Measurements from ENCODE around the gene RABGAP1. TPM values are rescaled to one million over a fixed set of nuclear protein-coding genes. Genes with fewer than 3 reads are reported as not detected.

Gene RABGAP1
- total RNA-seq, 1 experiment from 2014 or later = 64.0 TPM

DNA sequence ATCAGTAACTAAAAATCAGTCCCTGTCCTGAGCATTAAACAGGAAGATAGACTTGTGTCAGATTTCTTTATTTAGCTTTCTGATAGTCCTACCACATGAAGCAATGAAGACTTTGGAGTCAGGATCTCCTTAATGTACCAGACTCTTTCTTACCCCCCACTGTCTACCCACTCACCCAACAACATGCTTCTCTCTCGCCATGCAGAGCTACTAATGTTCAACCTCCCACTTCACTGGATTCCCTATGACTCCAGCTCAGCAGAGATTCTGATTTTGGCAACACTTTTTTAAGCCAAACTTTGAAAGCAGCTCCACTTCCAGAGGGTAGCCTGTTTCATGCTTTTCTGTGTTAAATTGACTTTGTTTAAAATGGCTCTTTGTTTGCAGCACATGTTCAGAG lies 143.4 kb downstream of the RABGAP1 start:
- POLR2A ChIA-PET (ENCODE audit: low non-redundant PET) = no interaction called here
- Histone ChIP-seq H3K36me3 (ENCODE audit: insufficient read depth, low read length, poor library complexity, severe bottlenecking) (peaks cover 31% of the 10 kb centered on the region), H3K4me3 (ENCODE audit: low read depth, low read length, poor library complexity, severe bottlenecking) (no peak overlapping the region), H3K27me3 (replicated peaks; ENCODE audit: insufficient read depth, low read depth, low read length, poor library complexity) (no peaks in the 10 kb centered on the region), H3K27ac (ENCODE audit: low read depth, low read length, poor library complexity, severe bottlenecking) (peak overlapping the region; percentile 67), H3K9me3 (ENCODE audit: low read depth, low read length, poor library complexity, severe bottlenecking) (no peaks in the 10 kb centered on the region), H3K4me1 (ENCODE audit: insufficient read depth, low read length, poor library complexity, severe bottlenecking) (peaks cover 37% of the 10 kb centered on the region)
- intact Hi-C loops (cut with micrococcal nuclease; ENCODE audit: unreplicated experiment) = loop anchor here (10.0 kb wide), 1 partner anchor 619 kb away; no protein-coding TSS in a partner anchor
- CTCF ChIA-PET = no interaction called here
- DNase-seq (ENCODE audit: low spot score) = no peak
- TF ChIP-seq, protein P1, sequence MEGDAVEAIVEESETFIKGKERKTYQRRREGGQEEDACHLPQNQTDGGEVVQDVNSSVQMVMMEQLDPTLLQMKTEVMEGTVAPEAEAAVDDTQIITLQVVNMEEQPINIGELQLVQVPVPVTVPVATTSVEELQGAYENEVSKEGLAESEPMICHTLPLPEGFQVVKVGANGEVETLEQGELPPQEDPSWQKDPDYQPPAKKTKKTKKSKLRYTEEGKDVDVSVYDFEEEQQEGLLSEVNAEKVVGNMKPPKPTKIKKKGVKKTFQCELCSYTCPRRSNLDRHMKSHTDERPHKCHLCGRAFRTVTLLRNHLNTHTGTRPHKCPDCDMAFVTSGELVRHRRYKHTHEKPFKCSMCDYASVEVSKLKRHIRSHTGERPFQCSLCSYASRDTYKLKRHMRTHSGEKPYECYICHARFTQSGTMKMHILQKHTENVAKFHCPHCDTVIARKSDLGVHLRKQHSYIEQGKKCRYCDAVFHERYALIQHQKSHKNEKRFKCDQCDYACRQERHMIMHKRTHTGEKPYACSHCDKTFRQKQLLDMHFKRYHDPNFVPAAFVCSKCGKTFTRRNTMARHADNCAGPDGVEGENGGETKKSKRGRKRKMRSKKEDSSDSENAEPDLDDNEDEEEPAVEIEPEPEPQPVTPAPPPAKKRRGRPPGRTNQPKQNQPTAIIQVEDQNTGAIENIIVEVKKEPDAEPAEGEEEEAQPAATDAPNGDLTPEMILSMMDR (conservative IDR thresholded peaks at IDR 0.05; ENCODE audit: low read depth, low read length) = no peak
- no peak for TF ChIP-seq EZH2 (IDR thresholded peaks at IDR 0.05; ENCODE audit: borderline replicate concordance, low read depth, low read length, poor library complexity, severe bottlenecking)
- BruUV-seq (replicated peaks) = no TSS peak

DNA sequence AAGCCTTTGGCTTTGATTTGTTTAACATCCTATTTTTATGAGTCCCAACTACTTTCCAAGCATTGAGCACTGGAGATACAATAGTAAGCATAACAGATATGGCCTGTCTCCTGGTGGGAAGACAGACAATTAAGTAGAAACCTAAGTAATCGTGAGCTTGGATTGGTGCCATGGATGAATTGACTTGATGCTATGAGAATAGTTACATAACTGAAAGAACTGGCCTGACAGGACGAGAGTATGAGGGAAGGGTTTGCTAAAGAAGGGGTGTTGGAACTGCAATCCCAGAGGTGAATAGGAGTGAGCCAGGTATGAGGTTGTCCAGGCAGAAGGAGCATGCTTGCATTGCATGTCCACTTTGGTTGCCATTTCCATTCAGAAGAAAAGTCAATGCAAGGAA lies 145.1 kb downstream of the RABGAP1 start:
- no peak overlapping the region for H3K4me3 ChIP-seq (ENCODE audit: low read depth, low read length, poor library complexity, severe bottlenecking)
- POLR2A ChIA-PET (ENCODE audit: low non-redundant PET) = no interaction called here
- peaks cover 24% of the 10 kb centered on the region for H3K36me3 ChIP-seq (ENCODE audit: insufficient read depth, low read length, poor library complexity, severe bottlenecking)
- TF ChIP-seq EZH2 (IDR thresholded peaks at IDR 0.05; ENCODE audit: borderline replicate concordance, low read depth, low read length, poor library complexity, severe bottlenecking) = no peak
- TF ChIP-seq, protein P1 (conservative IDR thresholded peaks at IDR 0.05; ENCODE audit: low read depth, low read length) = no peak
- CTCF ChIA-PET = no interaction called here
- peaks cover 54% of the 10 kb centered on the region for H3K4me1 ChIP-seq (ENCODE audit: insufficient read depth, low read length, poor library complexity, severe bottlenecking)
- intact Hi-C loops (cut with micrococcal nuclease; ENCODE audit: unreplicated experiment) = loop anchor here (10.0 kb wide), 1 partner anchor 621 kb away; no protein-coding TSS in a partner anchor
- H3K27ac ChIP-seq (ENCODE audit: low read depth, low read length, poor library complexity, severe bottlenecking) = no peak overlapping the region
- H3K9me3 ChIP-seq (ENCODE audit: low read depth, low read length, poor library complexity, severe bottlenecking) = no peaks in the 10 kb centered on the region
- peak; percentile 58 for DNase-seq (ENCODE audit: low spot score)
- H3K27me3 ChIP-seq (replicated peaks; ENCODE audit: insufficient read depth, low read depth, low read length, poor library complexity) = no peaks in the 10 kb centered on the region
- no TSS peak for BruUV-seq (replicated peaks)

DNA sequence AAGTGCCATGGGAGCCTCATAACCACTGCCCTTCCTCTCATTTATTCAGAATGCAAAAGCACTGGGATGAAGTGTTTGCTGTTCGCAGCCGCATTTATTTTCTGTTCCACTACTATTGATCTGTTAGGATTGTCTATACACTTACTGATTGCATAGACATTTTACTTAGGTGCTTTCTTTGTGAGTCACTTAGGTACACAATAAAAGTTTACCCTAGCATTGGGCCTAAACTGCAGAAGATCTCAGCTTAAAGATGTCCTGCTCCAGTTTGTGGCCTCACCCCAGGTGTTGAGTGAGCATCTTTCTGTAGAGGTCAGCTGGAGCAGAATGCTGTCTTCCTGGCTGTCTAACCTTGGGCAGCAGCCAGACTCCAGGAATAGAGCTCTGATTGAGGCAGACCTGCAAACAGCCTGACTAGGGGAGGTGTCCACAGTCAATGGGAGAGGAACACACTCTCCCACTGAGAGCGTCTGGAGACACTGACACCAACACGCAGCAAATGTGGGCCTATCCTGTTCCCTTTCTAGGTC lies 146.6 kb downstream of the RABGAP1 start:
- Histone ChIP-seq H3K4me3 (ENCODE audit: low read depth, low read length, poor library complexity, severe bottlenecking) (no peak overlapping the region), H3K27ac (ENCODE audit: low read depth, low read length, poor library complexity, severe bottlenecking) (peak overlapping the region; percentile 5), H3K4me1 (ENCODE audit: insufficient read depth, low read length, poor library complexity, severe bottlenecking) (peaks cover 55% of the 10 kb centered on the region), H3K36me3 (ENCODE audit: insufficient read depth, low read length, poor library complexity, severe bottlenecking) (peaks cover 27% of the 10 kb centered on the region), H3K27me3 (replicated peaks; ENCODE audit: insufficient read depth, low read depth, low read length, poor library complexity) (no peaks in the 10 kb centered on the region), H3K9me3 (ENCODE audit: low read depth, low read length, poor library complexity, severe bottlenecking) (no peaks in the 10 kb centered on the region)
- TF ChIP-seq, protein P1 (conservative IDR thresholded peaks at IDR 0.05; ENCODE audit: low read depth, low read length) = no peak
- TF ChIP-seq EZH2 (IDR thresholded peaks at IDR 0.05; ENCODE audit: borderline replicate concordance, low read depth, low read length, poor library complexity, severe bottlenecking) = no peak
- ChIA-PET CTCF (no interaction called here), POLR2A (ENCODE audit: low non-redundant PET) (no interaction called here)
- no TSS peak for BruUV-seq (replicated peaks)
- DNase-seq (ENCODE audit: low spot score) = no peak
- intact Hi-C loops (cut with micrococcal nuclease; ENCODE audit: unreplicated experiment) = loop anchor here (10.0 kb wide), 1 partner anchor 623 kb away; no protein-coding TSS in a partner anchor

Data from A673 (cell line).